Activated CD4-positive, alpha-beta T cell treated with anti-CD3 and anti-CD28 coated beads, Interleukin-2, amount 10 ng/mL, durations not matched to agents 24 days and 14 days (primary cell): ENCODE results near the gene SERPINB13. TPM values are rescaled to one million over a fixed set of nuclear protein-coding genes. Genes with fewer than 3 reads are reported as not detected.

Experiments
- DNase-seq: peaks from one replicate; pipeline ENCODE4 v3.0.0; 2022
- H3K27ac Mint-ChIP-seq: one replicate; pipeline ENCODE4 v1.8.0; 2022; ENCODE audit warnings: mild to moderate bottlenecking, mixed read lengths
- H3K27me3 Mint-ChIP-seq: one replicate; pipeline ENCODE4 v1.8.0; 2022; ENCODE audit warnings: mixed read lengths
- H3K36me3 Mint-ChIP-seq: one replicate; pipeline ENCODE4 v1.8.0; 2022; ENCODE audit warnings: low read depth, mild to moderate bottlenecking, mixed read lengths
- H3K4me1 Mint-ChIP-seq: one replicate; pipeline ENCODE4 v1.8.0; 2021; ENCODE audit warnings: mixed read lengths
- H3K4me3 Mint-ChIP-seq: one replicate; pipeline ENCODE4 v1.8.0; 2022; ENCODE audit warnings: mild to moderate bottlenecking, moderate library complexity, mixed read lengths
- H3K9me3 Mint-ChIP-seq: one replicate; pipeline ENCODE4 v1.8.0; 2021; ENCODE audit warnings: mixed read lengths
- intact Hi-C: fragments of 100-400 bp; cut with micrococcal nuclease; formaldehyde crosslinking; loops from one replicate; pipeline ENCODE4 v1.15.1; 2023
- total RNA-seq: library from RNA; stranded (reverse); gene quantifications from 2 replicates; pipeline ENCODE4 v1.2.3, GENCODE V29; 2022

Gene SERPINB13
- total RNA-seq, 1 donor from 2014 or later = not detected

DNA sequence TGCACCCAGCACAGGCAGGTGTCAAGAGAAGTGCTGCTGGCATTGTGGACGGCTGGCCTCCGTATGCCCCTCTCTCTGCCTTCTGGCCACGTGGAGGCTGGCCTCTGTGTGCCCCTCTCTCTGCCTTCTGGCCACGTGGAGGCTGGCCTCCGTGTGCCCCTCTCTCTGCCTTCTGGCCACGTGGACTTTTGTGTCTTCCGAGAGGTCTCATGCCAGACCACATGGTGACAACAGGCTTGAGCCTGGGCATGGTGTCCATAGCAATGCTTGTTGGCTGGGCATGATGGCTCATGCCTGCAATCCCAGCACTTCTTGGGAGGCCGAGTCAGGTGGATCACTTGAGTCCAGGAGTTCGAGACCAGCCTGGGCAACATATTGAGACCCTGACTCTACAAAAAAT, 19.3 kb upstream of the SERPINB13 start:
- Mint-ChIP-seq H3K27me3 (peaks cover 24% of the 10 kb centered on the region), H3K4me3 (no peak overlapping the region), H3K36me3 (no peaks in the 10 kb centered on the region), H3K4me1 (no peaks in the 10 kb centered on the region), H3K27ac (no peak overlapping the region), H3K9me3 (no peaks in the 10 kb centered on the region)
- intact Hi-C loops = no loop called here
- no peak for DNase-seq

- no peak for DNase-seq
- no peaks in the 10 kb centered on the region for H3K4me1 Mint-ChIP-seq
- no peak overlapping the region for H3K4me3 Mint-ChIP-seq
- intact Hi-C loops = no loop called here
- no peaks in the 10 kb centered on the region for H3K36me3 Mint-ChIP-seq
- H3K27ac Mint-ChIP-seq = no peak overlapping the region
- no peaks in the 10 kb centered on the region for H3K9me3 Mint-ChIP-seq
- peaks cover 31% of the 10 kb centered on the region for H3K27me3 Mint-ChIP-seq
These were observed 16.4 kb upstream of the SERPINB13 start for GRCh38 chr18:63570721-63571120.

DNA sequence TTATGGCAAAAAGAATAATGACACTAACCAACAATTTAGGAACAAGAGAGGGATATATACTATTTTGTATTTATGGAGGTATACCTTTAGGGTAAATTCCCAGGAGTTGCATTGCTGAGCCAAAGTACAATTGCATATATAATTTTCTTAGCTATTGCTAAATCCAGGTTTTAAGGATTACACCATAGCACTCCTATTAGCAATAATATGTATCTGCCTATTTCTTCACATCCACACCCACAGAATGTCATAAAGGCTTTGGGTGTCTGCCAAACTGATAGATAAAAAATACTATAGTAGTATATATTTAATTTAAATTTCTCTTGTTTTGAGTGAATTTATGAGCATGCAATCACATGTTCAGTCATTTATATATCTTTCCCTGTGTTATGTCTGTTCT, 11.5 kb upstream of the SERPINB13 start:
- Mint-ChIP-seq H3K4me3 (no peak overlapping the region), H3K9me3 (no peaks in the 10 kb centered on the region), H3K36me3 (no peaks in the 10 kb centered on the region), H3K27ac (no peak overlapping the region), H3K27me3 (peaks cover 36% of the 10 kb centered on the region), H3K4me1 (no peaks in the 10 kb centered on the region)
- intact Hi-C loops = no loop called here
- DNase-seq = no peak

DNA sequence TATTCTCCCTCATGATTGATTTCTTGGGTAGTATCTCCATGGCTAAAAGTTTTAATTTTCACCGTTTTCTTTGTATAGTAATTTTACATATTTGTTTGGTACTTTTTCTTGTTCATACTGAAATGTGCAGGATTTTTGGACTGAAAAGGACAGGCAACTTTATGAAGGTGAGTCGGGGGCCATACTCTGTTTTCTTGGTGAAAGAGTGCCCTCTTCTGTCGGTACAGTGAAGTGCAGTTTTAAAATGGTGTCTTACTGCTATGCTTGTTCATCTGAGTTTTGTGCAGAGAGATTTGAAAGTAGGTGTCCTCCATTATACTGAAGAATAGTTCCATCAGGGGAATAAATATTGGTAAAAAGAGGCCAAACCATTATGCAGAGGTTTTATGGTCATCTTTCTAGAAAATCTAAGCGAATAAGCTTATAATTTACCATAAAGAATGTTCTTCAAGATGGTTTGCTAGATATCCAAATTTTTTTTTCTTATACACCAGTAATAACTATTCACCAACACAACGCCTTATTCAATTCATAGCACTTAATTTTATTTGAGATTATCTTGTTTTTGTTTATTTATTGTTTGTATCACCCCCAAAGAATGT, 8.7 kb upstream of the SERPINB13 start:
- Mint-ChIP-seq H3K27ac (no peak overlapping the region), H3K36me3 (no peaks in the 10 kb centered on the region), H3K9me3 (no peaks in the 10 kb centered on the region), H3K4me3 (no peak overlapping the region), H3K27me3 (peaks cover 22% of the 10 kb centered on the region), H3K4me1 (no peaks in the 10 kb centered on the region)
- intact Hi-C loops = loop anchor here (1.0 kb wide), 1 partner anchor 60 kb away; no protein-coding TSS in a partner anchor
- peak; percentile 78 for DNase-seq

DNA sequence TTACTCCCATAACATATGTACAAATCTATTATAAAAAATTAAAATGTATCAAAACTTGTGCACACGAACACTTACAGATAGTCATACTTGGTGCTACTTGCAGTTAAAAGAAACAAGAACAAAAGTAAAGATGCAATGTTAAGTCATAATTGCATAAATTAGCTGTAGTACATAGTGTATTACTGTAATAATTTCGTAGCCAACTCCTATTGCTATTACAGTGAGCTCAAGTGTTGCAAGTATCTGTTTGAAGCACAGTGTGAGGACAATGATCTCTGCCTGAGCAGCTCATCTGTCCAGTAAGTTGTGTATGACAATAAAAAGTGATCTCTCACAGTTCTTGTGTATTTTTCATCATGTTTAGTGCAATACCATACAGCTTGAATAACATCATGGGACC, 7.5 kb upstream of the SERPINB13 start:
- Mint-ChIP-seq H3K4me3 (no peak overlapping the region), H3K9me3 (no peaks in the 10 kb centered on the region), H3K36me3 (no peaks in the 10 kb centered on the region), H3K27me3 (peaks cover 21% of the 10 kb centered on the region), H3K27ac (no peak overlapping the region), H3K4me1 (no peaks in the 10 kb centered on the region)
- intact Hi-C loops = no loop called here
- no peak for DNase-seq

DNA sequence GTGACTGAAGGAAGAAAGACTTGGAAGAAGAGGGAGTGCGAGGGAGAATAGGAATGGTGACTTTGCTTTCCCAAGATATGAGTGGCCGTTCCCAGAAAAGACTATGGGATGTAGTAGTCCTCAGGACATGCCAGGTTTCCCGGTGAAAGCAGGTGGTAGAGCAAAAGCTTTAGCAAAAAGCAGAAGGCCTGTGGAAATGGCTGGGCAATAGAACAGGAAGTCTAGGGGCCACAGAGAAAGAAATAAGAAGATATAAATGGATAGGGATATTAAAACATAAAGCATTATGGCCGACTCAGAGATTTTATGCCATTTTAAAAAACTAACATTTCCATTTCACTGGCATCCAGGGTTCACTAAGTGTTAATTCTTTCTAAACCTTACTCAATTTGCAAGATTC, 1.2 kb upstream of the SERPINB13 start:
- Mint-ChIP-seq H3K4me3 (no peak overlapping the region), H3K27ac (no peak overlapping the region), H3K27me3 (peaks cover 11% of the 10 kb centered on the region), H3K9me3 (no peaks in the 10 kb centered on the region), H3K36me3 (no peaks in the 10 kb centered on the region), H3K4me1 (no peaks in the 10 kb centered on the region)
- intact Hi-C loops = no loop called here
- DNase-seq = no peak

DNA sequence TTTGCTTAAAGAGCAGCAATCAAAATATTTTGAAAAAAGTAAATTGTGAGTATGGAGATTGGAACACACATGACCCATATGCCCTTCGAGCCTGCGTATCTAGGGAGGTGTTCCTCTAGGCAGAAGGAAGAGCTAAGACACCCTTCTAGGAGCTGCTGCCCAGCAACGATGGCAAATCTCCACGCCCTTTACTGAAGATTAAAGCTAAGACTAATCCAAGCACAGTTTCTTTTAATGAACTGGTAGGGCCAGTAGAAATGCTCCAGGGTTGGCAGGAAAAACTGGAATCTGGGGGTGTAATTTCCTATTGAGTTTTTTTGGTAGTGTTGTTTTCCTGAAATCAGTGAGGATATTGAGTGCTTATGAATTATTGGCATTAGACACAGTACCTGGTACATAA, 712 bp upstream of the SERPINB13 start:
- H3K27ac Mint-ChIP-seq = no peak overlapping the region
- intact Hi-C loops = no loop called here
- DNase-seq = no peak

DNA sequence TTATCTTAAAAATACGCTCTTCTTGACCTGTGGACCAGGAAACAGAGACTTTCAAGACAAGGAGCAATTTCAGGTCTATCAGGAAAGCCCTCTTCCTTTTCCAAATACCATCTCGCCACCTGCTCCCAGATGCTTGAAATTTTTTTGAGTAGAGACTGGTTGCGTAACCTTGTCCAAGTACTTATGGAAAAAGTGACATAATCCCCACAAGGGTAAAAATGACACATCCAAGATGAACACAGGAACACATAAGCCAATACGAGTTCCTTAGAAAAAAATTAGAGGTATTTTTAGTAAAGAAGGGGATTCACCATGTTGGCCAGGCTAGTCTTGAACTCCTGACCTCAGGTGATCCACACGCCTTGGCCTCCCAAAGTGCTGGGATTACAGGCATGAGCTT, 1.8 kb downstream of the SERPINB13 start:
- peaks cover 7% of the 10 kb centered on the region for H3K27me3 Mint-ChIP-seq
- H3K4me1 Mint-ChIP-seq = no peaks in the 10 kb centered on the region
- intact Hi-C loops = no loop called here
- H3K36me3 Mint-ChIP-seq = no peaks in the 10 kb centered on the region
- H3K9me3 Mint-ChIP-seq = no peaks in the 10 kb centered on the region
- no peak for DNase-seq
- no peak overlapping the region for H3K4me3 Mint-ChIP-seq
- no peak overlapping the region for H3K27ac Mint-ChIP-seq

More for the DNA sequence above, 712 bp upstream of the SERPINB13 start:
- H3K4me1 Mint-ChIP-seq = no peaks in the 10 kb centered on the region
- no peaks in the 10 kb centered on the region for H3K9me3 Mint-ChIP-seq
- H3K36me3 Mint-ChIP-seq = no peaks in the 10 kb centered on the region
- H3K4me3 Mint-ChIP-seq = no peak overlapping the region
- peaks cover 8% of the 10 kb centered on the region for H3K27me3 Mint-ChIP-seq

- no peak overlapping the region for H3K4me3 Mint-ChIP-seq
- no peak for DNase-seq
- H3K9me3 Mint-ChIP-seq = no peaks in the 10 kb centered on the region
- H3K27me3 Mint-ChIP-seq = peaks cover 6% of the 10 kb centered on the region
- no peak overlapping the region for H3K27ac Mint-ChIP-seq
- intact Hi-C loops = no loop called here
- H3K4me1 Mint-ChIP-seq = no peaks in the 10 kb centered on the region
- H3K36me3 Mint-ChIP-seq = no peaks in the 10 kb centered on the region
These were observed 3.2 kb downstream of the SERPINB13 start for GRCh38 chr18:63590373-63590772.

GRCh38 chr18:63590966-63591695, 4.0 kb downstream of the SERPINB13 start:
- Mint-ChIP-seq H3K9me3 (no peaks in the 10 kb centered on the region), H3K4me1 (no peaks in the 10 kb centered on the region), H3K36me3 (no peaks in the 10 kb centered on the region), H3K4me3 (no peak overlapping the region), H3K27ac (no peak overlapping the region), H3K27me3 (peaks cover 2% of the 10 kb centered on the region)
- DNase-seq = no peak
- intact Hi-C loops = no loop called here

DNA sequence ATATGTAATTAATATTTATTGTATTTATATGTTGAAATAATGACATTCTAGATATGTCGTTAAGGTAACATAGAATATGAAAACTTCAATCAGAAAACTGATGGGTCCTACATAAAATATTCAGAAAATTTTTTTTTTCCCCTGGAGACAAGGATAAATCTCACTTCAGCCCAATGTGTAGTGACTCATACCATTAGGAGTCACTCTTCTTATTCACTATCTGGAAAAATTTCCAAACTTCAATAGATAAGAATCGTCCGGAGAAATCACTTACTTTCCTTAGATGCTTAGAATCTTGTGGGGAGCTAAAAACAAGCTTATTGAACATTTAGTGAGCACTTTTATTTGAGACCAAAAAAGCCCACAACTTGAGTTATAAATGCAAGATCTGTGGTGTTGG, 4.6 kb downstream of the SERPINB13 start:
- intact Hi-C loops = no loop called here
- DNase-seq = no peak
- Mint-ChIP-seq H3K36me3 (no peaks in the 10 kb centered on the region), H3K4me1 (no peaks in the 10 kb centered on the region), H3K27ac (no peak overlapping the region), H3K27me3 (peaks cover 2% of the 10 kb centered on the region), H3K9me3 (no peaks in the 10 kb centered on the region), H3K4me3 (no peak overlapping the region)

- Mint-ChIP-seq H3K9me3 (no peaks in the 10 kb centered on the region), H3K27ac (no peak overlapping the region), H3K4me1 (no peaks in the 10 kb centered on the region), H3K27me3 (peaks cover 2% of the 10 kb centered on the region), H3K36me3 (no peaks in the 10 kb centered on the region), H3K4me3 (no peak overlapping the region)
- no peak for DNase-seq
- intact Hi-C loops = no loop called here
These were observed 5.3 kb downstream of the SERPINB13 start for GRCh38 chr18:63592471-63592870.

GRCh38 chr18:63596964-63597363, 9.8 kb downstream of the SERPINB13 start:
- Mint-ChIP-seq H3K4me3 (no peak overlapping the region), H3K4me1 (no peaks in the 10 kb centered on the region), H3K36me3 (no peaks in the 10 kb centered on the region), H3K27ac (no peak overlapping the region), H3K9me3 (no peaks in the 10 kb centered on the region), H3K27me3 (peaks cover 2% of the 10 kb centered on the region)
- DNase-seq = no peak
- intact Hi-C loops = no loop called here

DNA sequence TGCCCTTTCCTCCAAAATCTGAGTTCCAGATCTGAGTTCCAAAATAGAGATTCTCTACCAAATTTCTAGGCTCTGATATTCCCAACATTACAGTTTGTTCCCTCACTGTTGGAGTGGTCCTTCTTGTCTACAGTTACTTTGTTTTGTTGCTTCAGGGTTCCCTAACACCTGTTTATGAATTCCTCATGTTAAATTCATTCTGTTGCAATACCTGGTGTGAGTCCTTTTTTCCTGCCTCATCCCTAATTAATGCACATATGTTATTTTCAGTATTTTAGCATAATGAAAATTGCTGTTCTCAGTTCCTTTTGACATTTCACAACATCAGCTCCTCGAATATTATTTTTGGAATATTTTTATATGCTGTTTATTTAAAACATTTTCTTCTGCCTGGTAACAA, 16.2 kb downstream of the SERPINB13 start:
- no peaks in the 10 kb centered on the region for H3K4me1 Mint-ChIP-seq
- intact Hi-C loops = no loop called here
- H3K27ac Mint-ChIP-seq = no peak overlapping the region
- H3K4me3 Mint-ChIP-seq = no peak overlapping the region
- no peak for DNase-seq
- no peaks in the 10 kb centered on the region for H3K36me3 Mint-ChIP-seq
- no peaks in the 10 kb centered on the region for H3K9me3 Mint-ChIP-seq
- H3K27me3 Mint-ChIP-seq = peaks cover 4% of the 10 kb centered on the region

DNA sequence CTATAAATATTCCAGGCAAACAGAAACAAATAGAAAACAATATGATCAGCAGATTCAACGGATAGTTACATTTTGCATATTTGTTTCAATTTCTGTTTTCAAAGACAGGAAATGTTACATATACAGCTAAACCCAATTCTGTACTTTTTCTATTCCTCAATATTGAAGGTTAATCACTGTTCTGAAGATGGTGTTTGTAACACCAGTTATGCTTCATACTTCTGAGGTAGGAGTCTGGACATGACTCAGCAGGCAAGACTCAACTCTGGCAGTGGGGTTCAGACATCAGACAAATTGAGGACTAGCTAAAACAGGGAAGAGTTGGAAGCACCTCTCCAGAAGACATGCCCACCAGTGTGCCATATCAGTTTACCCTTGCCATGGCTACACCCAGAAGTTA, 16.6 kb downstream of the SERPINB13 start:
- Mint-ChIP-seq H3K4me3 (no peak overlapping the region), H3K4me1 (no peaks in the 10 kb centered on the region), H3K27me3 (peaks cover 4% of the 10 kb centered on the region), H3K27ac (no peak overlapping the region), H3K36me3 (no peaks in the 10 kb centered on the region), H3K9me3 (no peaks in the 10 kb centered on the region)
- DNase-seq = no peak
- intact Hi-C loops = no loop called here
